ENCODE results near the gene PARD3. TPM values are rescaled to one million over a fixed set of nuclear protein-coding genes. Genes with fewer than 3 reads are reported as not detected.

PARD3 gene
- total and polyA plus RNA-seq, 2 donors (not counting 1 experiment from before 2014, with no cell fraction given) = 24.0 to 46.4 TPM

DNA sequence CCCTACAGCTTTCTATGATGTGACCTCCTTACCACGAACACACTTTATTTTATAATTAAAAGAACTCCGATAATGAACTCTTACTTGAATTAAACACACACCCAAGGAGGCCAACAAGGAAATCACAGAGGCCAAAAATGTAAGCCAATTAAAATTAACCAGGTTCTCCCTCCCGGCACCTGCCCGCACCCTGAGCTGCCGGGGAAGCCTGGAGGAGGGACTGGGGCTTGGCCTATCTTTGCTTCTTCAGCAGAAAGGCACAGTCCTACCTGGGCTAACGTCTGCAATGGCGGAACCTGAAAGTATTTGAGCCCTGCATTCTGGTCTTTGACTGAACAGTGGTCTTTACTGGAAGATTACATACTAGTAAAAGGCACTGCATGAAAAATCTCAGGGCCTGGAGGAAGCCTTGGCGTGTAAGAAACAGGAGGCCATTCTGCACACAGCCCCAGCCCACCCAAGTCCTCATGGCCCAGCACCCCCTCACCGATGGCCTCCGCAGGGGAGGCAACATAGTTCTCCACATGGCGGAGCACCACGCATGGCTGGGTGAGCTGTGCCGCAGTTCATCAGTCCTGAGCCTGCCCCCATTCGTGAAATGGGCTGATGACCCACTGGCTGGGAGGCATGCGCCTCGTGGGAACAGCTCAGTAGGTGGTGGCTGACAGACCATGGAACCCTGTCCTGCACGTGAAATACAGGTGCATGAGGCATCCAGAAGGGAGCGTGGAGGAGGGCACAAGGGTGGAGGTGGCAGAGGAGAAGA, 173.8 kb downstream of the PARD3 start:
- Histone ChIP-seq H3K4me1 (ENCODE audit: control insufficient read depth, extremely low read depth, insufficient read depth, low read length) (peaks cover 5% of the 10 kb centered on the region), H3K36me3 (ENCODE audit: control insufficient read depth, insufficient read depth, low read length) (no peaks in the 10 kb centered on the region), H3K9ac (ENCODE audit: insufficient read depth, low read length) (no peak overlapping the region), H3K4me2 (ENCODE audit: extremely low read depth, insufficient read depth, low read length) (no peak overlapping the region), H3K9me3 (ENCODE audit: control insufficient read depth, insufficient read depth, low read depth, low read length) (no peaks in the 10 kb centered on the region), H3K27ac (ENCODE audit: insufficient read depth, low read length) (no peak overlapping the region), H3K27me3 (ENCODE audit: control insufficient read depth, insufficient read depth, low read length) (no peaks in the 10 kb centered on the region), H4K20me1 (ENCODE audit: control insufficient read depth, extremely low read depth, insufficient read depth, low read length) (peaks cover 2% of the 10 kb centered on the region), H3K79me2 (ENCODE audit: control insufficient read depth, insufficient read depth, low read length) (no peaks in the 10 kb centered on the region), H3K4me3 (replicated peaks in 1 of 4; ENCODE audit: control extremely low read depth in 1 of 4, insufficient read depth in 1 of 4, low read depth in 3 of 4, low read length in 4 of 4) (no peak overlapping the region), H2AFZ (ENCODE audit: low read length) (no peak overlapping the region)
- TF ChIP-seq, protein P1, sequence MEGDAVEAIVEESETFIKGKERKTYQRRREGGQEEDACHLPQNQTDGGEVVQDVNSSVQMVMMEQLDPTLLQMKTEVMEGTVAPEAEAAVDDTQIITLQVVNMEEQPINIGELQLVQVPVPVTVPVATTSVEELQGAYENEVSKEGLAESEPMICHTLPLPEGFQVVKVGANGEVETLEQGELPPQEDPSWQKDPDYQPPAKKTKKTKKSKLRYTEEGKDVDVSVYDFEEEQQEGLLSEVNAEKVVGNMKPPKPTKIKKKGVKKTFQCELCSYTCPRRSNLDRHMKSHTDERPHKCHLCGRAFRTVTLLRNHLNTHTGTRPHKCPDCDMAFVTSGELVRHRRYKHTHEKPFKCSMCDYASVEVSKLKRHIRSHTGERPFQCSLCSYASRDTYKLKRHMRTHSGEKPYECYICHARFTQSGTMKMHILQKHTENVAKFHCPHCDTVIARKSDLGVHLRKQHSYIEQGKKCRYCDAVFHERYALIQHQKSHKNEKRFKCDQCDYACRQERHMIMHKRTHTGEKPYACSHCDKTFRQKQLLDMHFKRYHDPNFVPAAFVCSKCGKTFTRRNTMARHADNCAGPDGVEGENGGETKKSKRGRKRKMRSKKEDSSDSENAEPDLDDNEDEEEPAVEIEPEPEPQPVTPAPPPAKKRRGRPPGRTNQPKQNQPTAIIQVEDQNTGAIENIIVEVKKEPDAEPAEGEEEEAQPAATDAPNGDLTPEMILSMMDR (conservative IDR thresholded peaks at IDR 0.05 in 1 of 2, IDR thresholded peaks at IDR 0.05 in 1 of 2; ENCODE audit: low read depth in 1 of 2, low read length in 2 of 2) = no peak
- TF ChIP-seq EZH2 (IDR thresholded peaks at IDR 0.05; ENCODE audit: low read length, missing control alignments) = no peak
- DNase-seq (ENCODE audit: low read depth in 2 of 2) = no peak

DNA sequence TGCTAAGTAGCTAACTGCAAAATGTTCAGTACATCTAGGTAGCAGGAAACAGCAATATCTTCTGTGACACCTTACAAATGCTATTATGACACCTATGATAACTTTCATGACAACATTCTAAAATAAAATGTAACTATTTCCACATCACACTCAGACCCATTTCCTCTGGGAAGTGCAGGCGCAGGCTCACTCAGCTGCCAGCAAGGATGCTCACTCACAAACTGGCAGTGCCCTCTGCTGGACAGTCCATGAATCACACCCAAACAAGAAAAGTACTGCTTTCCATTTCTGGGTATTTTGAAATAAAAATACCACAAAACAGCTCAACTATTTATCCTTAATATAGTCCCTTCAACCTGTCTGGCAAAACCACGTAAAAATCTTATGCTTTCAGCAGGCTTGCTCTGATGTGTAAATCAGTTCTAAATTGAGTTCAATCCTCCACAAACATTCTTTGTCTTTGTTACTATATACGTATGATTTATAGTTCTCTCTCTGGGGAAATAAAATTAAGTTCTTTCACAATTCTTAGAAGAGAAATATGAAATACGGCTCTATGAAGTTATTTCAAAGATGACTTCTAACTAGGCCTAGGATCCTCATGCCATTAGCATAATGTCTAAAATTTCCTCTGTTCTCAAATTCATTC, 176.6 kb downstream of the PARD3 start:
- no peaks in the 10 kb centered on the region for H3K36me3 ChIP-seq (ENCODE audit: control insufficient read depth, insufficient read depth, low read length)

DNA sequence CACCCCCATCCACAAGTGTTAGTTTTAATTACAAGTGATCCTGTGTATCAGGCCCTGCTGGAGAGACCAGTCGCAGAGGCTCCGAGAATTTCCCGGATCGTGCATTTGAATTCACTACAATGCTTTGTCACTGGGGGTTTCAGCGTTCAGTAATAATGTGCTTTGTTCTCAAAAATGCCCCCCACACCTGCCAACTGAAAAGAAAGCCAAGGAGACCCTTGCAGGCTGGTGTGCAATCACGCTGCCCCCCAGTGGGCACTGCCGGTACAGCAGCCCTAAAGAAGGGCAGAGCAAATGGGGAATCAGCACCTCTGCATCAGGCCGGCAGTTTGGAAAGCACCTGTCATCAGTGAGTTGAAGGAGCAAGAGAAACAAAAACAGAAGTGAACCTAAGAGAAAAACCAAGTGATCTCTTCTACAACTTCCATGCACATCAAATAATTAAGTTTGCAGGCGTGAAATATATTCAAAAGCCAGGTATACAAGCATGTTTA, 177.6 kb downstream of the PARD3 start:
- no peak for TF ChIP-seq EZH2 (IDR thresholded peaks at IDR 0.05; ENCODE audit: low read length, missing control alignments)
- TF ChIP-seq, protein P1 (conservative IDR thresholded peaks at IDR 0.05 in 1 of 2, IDR thresholded peaks at IDR 0.05 in 1 of 2; ENCODE audit: low read depth in 1 of 2, low read length in 2 of 2) = peak; percentile 98 to 99
- Histone ChIP-seq H3K4me3 (replicated peaks in 1 of 4; ENCODE audit: control extremely low read depth in 1 of 4, insufficient read depth in 1 of 4, low read depth in 3 of 4, low read length in 4 of 4) (no peak overlapping the region), H4K20me1 (ENCODE audit: control insufficient read depth, extremely low read depth, insufficient read depth, low read length) (no peaks in the 10 kb centered on the region), H3K9me3 (ENCODE audit: control insufficient read depth, insufficient read depth, low read depth, low read length) (no peaks in the 10 kb centered on the region), H3K4me2 (ENCODE audit: extremely low read depth, insufficient read depth, low read length) (no peak overlapping the region), H3K79me2 (ENCODE audit: control insufficient read depth, insufficient read depth, low read length) (no peaks in the 10 kb centered on the region), H2AFZ (ENCODE audit: low read length) (no peak overlapping the region), H3K9ac (ENCODE audit: insufficient read depth, low read length) (no peak overlapping the region), H3K27me3 (ENCODE audit: control insufficient read depth, insufficient read depth, low read length) (no peaks in the 10 kb centered on the region), H3K4me1 (ENCODE audit: control insufficient read depth, extremely low read depth, insufficient read depth, low read length) (peaks cover 5% of the 10 kb centered on the region), H3K36me3 (ENCODE audit: control insufficient read depth, insufficient read depth, low read length) (no peaks in the 10 kb centered on the region), H3K27ac (ENCODE audit: insufficient read depth, low read length) (no peak overlapping the region)
- peak; percentile 35 to 51 for DNase-seq (ENCODE audit: low read depth in 2 of 2)

More for the DNA sequence above, 176.6 kb downstream of the PARD3 start:
- Histone ChIP-seq H3K4me3 (replicated peaks in 1 of 4; ENCODE audit: control extremely low read depth in 1 of 4, insufficient read depth in 1 of 4, low read depth in 3 of 4, low read length in 4 of 4) (no peak overlapping the region), H2AFZ (ENCODE audit: low read length) (no peak overlapping the region), H3K4me2 (ENCODE audit: extremely low read depth, insufficient read depth, low read length) (no peak overlapping the region), H3K4me1 (ENCODE audit: control insufficient read depth, extremely low read depth, insufficient read depth, low read length) (peaks cover 5% of the 10 kb centered on the region), H3K27ac (ENCODE audit: insufficient read depth, low read length) (no peak overlapping the region), H3K79me2 (ENCODE audit: control insufficient read depth, insufficient read depth, low read length) (no peaks in the 10 kb centered on the region), H3K9me3 (ENCODE audit: control insufficient read depth, insufficient read depth, low read depth, low read length) (no peaks in the 10 kb centered on the region), H3K9ac (ENCODE audit: insufficient read depth, low read length) (no peak overlapping the region), H3K27me3 (ENCODE audit: control insufficient read depth, insufficient read depth, low read length) (no peaks in the 10 kb centered on the region), H4K20me1 (ENCODE audit: control insufficient read depth, extremely low read depth, insufficient read depth, low read length) (no peaks in the 10 kb centered on the region)
- peak; percentile 74 to 92 for DNase-seq (ENCODE audit: low read depth in 2 of 2)
- TF ChIP-seq, protein P1 (conservative IDR thresholded peaks at IDR 0.05 in 1 of 2, IDR thresholded peaks at IDR 0.05 in 1 of 2; ENCODE audit: low read depth in 1 of 2, low read length in 2 of 2) = peak; percentile 86 to 96
- TF ChIP-seq EZH2 (IDR thresholded peaks at IDR 0.05; ENCODE audit: low read length, missing control alignments) = no peak

Data from fibroblast of lung (primary cell).